ENCODE measurements around the gene LRRN2.

The LRRN2 gene

DNA sequence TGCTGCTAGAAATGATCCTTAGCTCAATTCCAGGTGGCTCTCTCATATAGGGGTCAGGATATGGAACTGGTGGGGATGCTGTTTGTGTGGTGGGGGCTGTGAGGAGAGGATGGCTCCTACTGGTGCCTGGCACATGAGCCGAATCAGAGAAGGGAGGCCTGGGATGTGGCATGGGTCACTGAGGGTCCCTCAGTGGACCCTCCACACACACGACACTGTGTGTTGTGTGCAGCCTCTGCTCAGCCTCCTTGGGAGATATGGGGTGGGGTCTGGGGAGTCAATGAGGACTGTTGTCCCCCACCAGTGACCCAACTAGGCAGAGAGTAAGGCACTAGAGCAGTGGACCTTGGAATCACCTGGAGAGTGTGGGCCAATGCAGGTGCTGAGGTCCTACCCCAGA is 3.2 kb upstream of the LRRN2 start:
- DNase-seq = no peak

DNA sequence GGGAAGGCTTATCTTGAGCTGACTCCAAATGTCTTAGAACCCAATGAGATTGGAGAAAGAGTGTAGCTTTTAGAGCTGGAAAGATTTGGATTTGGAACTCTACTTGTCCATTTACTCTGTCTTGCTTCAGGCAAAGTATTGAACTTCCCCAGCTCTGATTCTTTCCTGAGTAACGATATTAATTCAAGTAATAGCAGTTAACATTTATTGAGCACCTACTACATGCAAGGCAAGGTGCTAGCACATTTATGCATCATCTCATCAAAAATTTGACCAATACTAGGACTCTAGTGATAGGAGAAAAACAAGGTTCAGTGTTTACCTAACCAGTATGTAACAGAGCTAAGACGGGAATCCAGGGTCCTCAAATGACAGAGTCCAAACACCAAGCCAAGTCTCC is 2.5 kb upstream of the LRRN2 start:
- no peak for DNase-seq

DNA sequence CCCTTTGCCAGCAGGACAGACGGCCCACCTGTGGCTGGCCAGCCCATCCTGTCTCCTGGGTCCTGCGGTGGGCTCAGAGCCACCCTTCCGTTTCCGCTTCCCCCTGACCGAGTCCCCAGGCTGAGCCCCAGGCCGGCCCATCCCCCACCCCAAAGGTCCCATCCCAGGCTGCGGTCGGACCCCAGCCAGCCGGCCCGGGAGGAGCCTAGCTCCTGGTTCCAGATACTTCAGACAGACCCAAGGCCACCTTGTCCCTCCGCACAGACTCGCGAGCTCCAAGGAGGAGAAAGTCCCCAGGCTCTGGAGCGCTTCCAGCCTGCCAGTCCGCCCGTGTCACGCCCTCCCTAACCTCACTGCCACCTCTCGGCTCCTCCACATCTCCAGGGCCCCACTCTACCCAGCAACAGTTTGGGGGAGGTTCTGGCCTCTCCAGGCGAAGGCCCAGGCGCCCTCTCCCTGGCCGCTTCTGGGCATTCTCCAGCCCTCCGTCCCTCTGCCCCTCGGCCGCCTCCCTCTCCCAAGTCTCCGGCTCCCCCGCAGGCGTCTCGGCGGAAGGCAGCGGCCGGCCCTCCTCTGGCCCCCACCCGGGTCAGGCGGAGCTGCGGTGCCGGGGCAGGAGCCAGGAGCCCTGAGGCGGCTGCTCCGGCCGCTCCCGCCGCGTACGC is 835 bp downstream of the LRRN2 start:
- DNase-seq = no peak

DNA sequence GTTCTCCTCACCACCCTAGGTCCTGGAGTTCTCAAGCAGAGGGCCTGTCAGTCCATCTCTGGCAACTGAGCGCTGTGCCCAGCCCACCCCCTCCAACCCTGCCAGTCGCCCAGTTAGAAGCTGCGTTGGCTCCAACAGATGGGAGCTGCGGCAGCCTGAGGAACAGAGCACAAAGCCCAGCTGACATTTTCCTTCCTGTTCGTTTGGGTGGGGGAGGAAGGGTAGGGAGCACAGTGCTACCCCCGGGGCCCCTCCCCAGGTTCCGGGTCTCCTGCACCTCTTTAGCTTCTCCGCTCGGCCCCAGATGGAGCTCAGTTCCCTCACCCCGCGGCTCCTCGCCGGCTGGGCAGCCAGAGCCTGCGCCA is 1.4 kb downstream of the LRRN2 start:
- DNase-seq = no peak

DNA sequence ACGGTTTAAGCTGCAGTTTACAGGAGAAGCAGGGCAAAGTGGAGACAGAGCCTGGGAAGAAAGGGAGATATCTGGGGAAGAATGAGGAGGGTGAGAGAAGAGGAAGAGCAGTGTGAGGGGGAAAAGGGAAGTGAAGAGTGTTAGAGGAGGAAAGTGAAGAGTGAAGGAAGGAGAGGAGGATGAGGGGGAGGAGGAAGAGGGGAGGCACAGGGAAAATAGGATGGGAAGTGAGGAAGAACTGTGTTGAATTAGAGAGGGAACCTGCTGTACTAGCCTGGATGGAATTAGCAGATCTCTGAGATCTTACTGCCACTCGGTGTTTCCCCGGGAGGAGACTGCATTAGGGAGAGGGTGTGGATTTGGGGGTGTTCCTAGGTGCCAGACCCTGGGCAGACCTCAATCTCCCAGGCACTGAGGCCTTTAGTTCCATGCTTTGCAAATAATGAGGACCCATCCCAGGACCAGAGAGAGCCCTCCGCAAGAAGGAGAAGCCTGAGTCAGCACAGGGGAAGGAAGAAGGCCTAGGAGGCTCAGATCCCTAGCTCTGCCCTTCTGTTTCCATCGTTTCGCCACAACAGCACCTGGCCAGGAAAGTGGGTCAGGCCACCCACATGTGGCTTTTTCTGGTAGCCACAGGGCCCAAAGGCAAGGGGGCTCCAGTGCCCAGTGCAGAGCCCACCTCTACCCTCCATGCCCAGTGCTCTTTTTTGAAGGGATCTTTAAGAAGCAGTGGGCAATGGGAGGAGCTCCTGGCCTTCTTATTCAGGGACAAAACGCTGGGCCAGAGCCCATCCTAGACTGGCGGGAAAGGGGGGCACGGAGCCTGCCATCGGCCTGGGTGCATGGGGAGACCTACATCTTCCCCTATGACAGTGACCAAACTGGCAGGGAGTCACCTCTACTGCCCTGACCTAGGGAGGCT is 2.0 kb downstream of the LRRN2 start:
- DNase-seq = no peak

DNA sequence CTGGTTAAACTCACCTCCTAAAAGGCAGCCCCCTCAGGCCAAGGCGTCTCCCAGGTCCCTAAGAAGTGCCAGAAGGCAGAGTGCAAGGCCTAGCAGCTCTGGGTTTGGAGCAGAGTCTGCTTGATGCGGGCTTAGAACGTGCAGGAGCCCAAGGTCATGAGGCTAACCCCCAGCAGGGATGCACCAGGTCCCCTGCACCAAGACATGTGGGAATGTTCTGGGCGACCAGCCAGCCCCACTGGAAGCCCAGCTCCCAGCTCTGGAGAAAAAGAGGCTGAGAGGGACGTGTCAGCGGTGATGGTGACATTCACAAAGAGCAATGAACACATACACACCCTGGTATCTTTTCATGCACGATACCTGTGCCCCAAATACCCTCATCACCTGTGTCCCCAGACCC is 5.1 kb downstream of the LRRN2 start:
- DNase-seq = no peak

DNA sequence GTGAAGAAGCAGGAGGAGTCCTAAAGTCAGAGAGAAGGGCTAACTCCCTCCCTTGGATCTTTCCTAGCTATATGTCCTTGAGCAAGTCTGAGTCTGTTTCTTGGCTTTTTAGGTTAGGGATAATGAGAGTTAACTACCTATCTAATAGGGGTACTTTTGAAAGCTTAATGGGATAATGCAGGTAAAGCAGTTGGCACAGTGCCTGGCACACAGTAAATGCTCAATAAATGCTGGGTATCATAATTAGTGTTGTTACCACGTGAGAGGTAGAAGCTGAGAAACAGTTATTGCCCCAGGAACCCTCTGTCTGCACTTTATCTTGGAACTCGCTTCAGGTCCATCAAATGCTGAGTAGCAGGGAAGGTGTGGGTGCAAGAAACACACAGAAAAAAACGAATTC is 5.5 kb downstream of the LRRN2 start:
- no peak for DNase-seq

DNA sequence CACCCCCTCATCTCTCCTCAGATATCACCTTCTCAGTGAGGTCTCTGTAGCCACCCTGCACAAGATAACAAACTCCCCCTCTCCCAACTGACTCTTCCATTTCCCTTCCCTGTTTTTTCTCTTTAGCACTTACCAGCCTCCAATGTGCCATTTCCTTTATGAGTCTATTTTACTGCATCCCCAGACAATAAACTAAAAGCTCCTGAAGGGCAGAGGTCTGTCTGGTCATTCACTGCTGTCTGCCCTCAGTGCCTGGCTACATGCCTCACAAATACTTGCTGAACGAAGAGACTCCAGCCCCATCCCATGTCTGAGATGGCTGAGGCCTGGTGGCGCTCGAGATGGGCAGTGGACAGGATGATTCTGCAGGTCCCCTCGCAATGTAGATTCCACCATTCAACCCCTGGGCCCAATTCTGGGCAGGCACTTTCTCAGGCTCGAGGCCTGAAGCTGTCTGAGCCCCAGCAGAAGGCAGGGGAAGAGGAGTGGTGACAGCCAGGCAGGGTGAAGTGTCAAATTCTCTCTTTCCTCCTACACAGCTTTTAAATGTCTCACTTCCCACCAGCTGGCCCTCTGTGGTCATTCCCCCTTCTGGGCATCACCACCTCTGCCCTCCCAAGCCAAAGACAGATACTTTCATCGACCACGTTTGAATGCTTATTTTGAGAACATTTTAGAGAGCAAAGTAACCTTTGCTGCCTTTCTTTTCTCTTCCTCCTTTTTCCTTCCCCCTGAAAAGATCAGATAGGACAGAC is 6.6 kb downstream of the LRRN2 start:
- no peak for DNase-seq

DNA sequence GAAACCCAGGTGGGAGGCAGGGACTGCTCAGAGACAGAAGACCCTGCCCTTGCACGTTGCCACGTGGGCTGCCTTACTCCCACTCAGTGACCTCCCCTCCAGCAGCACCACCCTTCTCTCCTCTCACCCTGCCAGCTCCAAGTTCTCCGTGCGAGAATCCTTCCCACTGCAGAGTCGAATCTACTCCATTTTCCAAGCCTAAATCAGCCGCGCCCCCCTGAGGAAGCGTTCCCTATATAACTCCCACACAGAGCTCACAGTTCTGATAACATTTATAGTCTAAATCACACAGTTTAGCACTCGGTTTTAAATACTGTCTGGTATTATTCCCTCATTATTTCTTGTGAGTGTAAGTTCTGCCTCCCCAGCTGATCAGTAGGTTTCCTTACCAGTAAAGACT is 7.7 kb downstream of the LRRN2 start:
- DNase-seq = no peak

DNA sequence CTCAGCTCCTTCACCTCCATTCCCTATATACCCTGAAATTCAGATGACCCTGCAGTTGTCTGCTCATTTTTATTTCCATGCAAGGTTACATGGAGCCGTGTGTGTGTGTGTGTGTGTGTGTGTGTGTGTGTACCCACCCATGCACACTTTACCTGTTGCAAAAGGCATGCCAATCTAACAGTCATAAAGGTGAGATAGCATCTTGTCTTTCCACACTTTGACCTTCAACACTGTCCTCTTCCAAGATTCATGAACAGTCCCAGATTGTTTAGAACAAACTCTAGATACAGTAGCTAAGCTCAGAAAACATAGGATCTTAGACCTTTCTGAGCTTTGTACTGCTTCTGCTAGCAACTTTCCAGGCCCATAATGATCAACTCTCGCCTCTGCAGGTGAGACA is 9.5 kb downstream of the LRRN2 start:
- no peak for DNase-seq

DNA sequence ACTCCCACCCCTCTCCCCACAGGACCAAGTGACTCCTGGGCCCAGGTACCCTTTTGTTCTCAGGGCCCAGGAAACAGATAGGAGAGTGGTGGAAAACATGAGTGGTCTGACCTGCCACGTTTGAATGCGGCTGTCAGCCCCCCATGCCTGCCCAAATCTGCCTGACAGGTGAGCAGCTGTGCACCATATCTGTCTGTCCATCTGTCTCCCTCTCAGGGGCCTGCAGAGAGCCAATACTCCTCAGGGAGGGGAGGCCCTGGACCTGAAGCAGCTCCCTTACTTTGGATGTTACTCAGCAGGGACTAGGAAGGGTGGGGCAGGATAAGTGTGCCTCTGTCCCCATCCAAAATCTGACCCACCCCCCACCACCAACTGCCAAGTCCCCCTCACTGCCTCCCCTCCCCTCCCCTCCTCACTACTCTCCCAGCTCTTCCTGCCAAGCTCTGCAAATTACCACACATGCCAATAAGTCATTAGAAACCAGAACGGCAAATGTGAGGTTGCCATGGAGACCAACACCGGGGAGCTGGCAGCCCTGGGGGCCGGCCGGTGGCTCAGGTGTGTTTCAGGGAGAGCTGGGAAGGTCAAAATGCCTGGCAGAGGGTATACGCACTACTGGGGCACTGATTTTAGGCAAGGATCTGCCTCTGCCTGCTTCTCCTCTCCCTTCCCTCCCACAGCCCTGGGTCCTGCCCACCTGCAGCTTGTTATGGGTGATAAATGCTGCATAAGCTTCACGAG is 11.5 kb downstream of the LRRN2 start:
- DNase-seq = no peak

DNA sequence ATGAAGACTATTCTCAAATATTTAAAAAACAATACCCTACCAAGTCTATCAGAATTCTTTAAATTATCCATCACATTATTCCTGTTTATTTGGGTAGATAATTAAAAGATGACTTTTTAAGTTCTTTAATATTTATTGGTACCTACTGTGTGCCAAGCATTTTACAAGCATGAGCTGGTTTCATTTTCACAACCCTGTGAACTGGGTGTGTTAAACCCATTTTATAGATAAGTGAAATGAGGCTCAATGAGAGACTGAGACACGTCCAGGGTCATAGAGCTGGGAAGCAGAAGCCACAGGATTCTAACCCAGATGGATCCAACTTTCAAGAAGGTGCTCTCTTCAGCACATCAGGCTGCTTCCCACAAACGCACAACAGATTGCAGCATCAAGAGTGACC is 12.3 kb downstream of the LRRN2 start:
- no peak for DNase-seq

DNA sequence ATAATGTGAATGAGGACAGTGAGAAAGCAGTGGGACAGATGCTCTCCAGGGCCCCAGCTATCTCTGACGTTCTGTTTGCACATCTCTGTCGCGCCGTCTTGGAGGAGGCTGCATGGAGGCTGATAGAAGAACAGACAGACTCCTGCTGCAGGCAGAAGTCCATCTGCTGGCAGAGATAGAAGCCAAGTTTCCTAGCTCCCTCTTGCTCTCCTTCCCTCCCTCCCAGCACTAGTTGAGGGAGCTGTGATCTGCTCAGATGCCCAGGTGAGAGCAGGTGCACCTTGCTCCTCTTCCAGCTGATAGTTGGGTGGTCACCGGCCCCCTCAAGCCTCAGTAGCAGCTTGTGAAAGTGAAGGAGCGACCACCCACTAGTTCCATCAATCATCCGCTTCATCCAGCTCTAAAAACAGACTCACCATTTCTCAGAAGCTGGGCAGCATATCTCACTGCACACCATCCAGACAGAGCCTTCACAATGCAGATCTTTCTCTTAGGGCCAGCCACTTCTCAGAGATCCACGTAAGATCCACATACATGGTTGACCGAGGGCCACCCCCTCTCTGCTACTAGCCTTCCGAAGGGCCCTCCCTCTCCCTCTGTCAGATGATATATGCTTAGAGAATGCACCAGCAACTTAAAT is 12.9 kb downstream of the LRRN2 start:
- no peak for DNase-seq

DNA sequence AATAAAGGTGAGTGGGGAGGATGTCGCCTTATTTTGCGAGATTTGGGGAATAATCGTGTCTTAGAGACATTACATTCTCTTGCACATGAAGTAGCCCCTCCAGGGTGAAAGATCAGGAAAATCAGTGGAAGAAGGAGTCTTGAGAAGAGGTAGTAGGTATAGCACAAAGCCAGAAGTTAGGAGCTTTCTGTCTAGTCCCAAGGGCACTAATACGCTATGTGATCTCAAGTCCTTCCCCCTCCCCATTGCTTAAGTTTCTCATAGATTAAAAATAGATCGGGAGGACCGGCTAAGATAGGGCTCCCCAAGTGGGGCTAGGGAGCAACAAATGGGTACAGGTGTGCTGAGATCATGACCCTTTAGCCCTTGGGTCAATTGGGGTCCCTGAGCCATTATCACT is 13.5 kb downstream of the LRRN2 start:
- no peak for DNase-seq

DNA sequence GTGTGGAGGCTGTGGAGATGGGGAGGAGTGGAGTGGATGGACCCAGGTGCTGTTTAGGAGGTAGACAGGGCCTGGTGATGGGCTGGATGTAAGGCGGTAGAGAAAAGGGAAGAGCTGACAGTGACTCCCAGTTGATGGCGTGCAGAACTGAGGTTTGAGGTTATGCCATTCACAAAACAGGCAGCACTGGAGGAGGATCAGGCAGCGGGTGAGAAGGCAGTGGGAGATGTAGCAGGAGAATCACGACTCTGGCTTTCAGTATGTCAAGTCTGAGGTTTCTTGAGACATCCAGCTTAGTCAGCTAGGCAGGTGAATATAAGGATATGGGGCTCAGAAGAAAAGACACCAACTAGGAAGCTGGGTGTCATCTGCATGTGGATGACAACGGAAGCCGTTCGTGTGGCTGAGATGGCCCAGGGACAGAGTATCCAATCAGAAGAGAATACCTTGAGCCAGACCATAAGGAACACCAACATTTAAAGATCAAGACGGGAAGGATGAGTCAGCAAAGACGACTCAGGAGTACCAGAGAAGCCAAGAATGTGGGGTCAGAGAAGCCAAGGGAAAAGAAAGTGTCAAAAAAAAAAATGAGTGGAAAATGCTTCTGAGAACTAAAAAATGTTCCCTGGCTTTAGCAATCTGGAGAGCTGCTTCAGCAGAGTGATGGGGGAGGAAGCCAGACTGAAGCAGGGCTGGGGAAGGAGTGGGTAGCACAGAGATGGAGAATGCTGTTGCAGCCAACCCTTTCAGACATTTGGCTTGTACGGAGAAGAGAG is 15.2 kb downstream of the LRRN2 start:
- DNase-seq = no peak

DNA sequence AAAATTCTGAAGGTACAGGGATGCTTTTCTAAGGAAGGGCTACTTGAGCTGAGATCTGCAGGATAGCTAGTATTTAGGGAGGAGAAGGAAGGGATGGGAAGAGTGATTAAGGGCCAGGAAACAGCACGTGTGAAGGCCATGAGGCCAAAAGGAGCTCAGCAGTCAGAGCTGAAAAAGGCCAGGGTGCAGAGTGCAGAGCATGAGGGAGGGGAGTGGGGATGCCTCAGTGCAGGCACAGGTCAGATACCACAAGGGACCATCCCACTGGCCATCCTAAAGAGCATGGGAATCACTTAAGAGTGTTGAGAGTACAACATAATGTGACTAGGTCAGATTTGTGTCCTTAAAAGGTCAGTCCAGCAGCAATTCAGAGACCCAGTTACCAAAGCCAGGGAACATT is 16.0 kb downstream of the LRRN2 start:
- DNase-seq = no peak

DNA sequence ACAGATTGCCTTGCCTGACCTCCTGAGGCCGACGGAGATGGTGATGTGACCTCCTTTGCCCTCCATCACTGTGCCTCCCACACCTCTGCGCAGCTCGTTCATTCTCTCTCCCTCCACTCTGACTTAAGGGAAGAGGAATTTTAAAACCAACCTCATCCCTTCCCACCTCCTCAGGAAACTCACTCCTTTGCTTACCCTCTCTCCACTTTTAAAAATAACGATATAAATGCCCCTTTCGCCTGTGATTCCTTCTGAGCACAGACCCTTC is 21.2 kb downstream of the LRRN2 start:
- no peak for DNase-seq

DNA sequence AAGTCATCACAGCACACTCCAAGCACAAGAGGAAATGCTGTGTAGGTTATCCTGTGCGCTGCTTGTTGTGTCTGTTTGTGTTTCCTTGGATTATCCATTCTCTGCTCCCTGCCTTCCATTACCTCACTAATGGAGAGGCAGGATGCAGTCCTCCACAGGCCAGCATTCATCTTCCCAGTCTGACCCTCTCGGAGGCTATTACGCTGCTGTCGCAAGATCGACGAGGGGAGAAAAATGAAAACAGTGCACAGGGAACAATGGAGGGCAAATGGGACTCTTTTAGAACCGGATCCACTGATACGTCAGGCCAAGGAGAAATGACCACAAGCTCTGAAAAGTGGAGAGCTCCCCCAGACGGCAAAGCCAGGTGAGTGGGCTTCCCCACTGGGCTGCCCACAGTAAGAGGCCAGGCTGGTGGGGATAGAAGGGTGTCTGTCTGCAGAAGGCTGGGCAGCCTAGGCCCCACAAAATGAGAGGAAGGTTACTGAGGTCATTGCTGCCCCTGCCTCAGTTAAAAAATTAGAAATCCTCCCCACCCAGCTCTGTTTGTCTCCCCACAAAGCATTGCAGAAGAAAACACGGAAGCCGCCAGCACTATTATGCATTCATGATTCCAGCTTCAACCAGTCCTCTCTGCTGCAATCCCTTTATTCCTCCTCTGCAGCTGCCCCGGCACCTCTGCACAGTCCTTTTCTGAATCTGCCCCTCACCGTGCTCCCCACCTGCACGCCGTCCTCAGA is 21.7 kb downstream of the LRRN2 start:
- DNase-seq = no peak

DNA sequence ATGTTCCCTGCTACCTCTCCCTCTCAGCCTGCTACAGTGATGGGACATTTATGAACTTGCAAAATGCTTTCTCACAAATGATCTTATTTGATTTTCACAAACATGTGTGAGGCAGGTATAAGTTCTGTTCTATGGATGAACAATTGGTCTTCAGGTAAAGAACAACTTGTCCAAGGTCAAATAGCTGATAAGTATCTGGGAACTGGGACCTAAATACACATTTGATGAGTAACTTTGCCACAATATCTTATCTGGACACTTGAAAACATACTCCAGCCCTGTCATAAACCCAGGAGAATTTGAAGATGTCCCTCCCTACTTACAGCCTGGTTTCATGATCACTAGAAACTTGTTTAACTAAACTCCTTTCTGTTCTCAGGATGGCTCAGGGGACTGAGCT is 23.0 kb downstream of the LRRN2 start:
- DNase-seq = no peak

DNA sequence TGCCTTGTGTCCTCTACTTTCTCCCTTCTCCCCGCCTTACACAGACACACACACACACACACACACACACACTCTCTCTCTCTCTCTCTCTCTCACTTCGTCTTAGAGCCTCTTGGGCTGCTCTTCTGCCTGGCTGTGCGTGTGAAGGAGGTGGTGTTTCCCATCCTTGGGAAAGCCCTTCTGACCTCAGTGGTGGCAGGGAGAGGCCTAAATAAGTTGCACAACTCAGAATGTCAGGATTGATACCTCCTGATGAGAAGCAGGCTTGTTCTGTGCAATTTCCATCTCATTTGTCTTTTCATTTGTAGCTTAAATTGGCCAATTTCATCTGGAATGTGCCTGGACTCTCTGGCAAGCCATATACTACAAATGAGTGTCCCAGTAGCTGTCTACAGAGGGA is 25.0 kb downstream of the LRRN2 start:
- no peak for DNase-seq

DNA sequence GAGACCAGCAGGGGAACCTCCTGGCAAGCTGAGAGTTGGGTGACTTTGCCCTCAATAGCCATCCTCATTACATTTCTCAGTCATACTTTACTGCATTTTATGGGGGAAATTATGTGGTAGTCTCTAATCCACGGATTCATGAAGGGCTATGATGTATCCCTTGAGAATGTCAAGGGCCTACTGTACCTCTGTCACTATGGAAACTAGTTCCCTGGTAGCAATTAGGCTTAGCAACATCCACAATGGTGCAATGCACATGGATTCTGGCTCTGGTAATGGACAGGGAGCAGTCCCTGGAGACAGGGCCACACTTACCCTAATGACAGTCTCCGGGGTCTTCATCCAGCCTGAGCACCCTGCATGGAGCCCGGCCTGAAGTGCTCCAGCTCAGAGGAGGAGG is 26.5 kb downstream of the LRRN2 start:
- no peak for DNase-seq
